HL-60/S4 treated with phorbol 12-myristate 13-acetate at 8.2 ng/mL for 4 days and 3 days (cell line): ENCODE measurements around the gene MKNK2.

Experiments used
- in situ Hi-C: fragments of 300-500 bp; cut with MboI; formaldehyde crosslinking; loops from 2 replicates; pipeline ENCODE4 v1.15.0; 2022; ENCODE audit warnings: low sequenced_read_pairs

The MKNK2 gene

GRCh38 chr19:2058570-2059421, 7.8 kb upstream of the MKNK2 start:
- in situ Hi-C loops = no loop called here

GRCh38 chr19:2057484-2058469, 6.7 kb upstream of the MKNK2 start:
- in situ Hi-C loops = no loop called here

GRCh38 chr19:2056837-2057192, 5.8 kb upstream of the MKNK2 start:
- in situ Hi-C loops = no loop called here

GRCh38 chr19:2055931-2056836, 5.1 kb upstream of the MKNK2 start:
- in situ Hi-C loops = no loop called here

- in situ Hi-C loops = no loop called here
Measured at GRCh38 chr19:2054763-2055162, 3.7 kb upstream of the MKNK2 start.

- in situ Hi-C loops = no loop called here
Measured at GRCh38 chr19:2053601-2054389, 2.8 kb upstream of the MKNK2 start.

- in situ Hi-C loops = no loop called here
Measured at GRCh38 chr19:2051773-2052704, 995 bp upstream of the MKNK2 start.

GRCh38 chr19:2050349-2050990, 574 bp downstream of the MKNK2 start:
- in situ Hi-C loops = no loop called here

GRCh38 chr19:2049741-2050348, 1.2 kb downstream of the MKNK2 start:
- in situ Hi-C loops = no loop called here

GRCh38 chr19:2048959-2049740, 1.9 kb downstream of the MKNK2 start:
- in situ Hi-C loops = no loop called here

- in situ Hi-C loops = no loop called here
Measured at GRCh38 chr19:2048104-2048958, 2.7 kb downstream of the MKNK2 start.

- in situ Hi-C loops = no loop called here
Measured at GRCh38 chr19:2047449-2048103, 3.5 kb downstream of the MKNK2 start.

- in situ Hi-C loops = no loop called here
Measured at GRCh38 chr19:2047076-2047448, 4.0 kb downstream of the MKNK2 start.

GRCh38 chr19:2046046-2046907, 4.8 kb downstream of the MKNK2 start:
- in situ Hi-C loops = no loop called here

- in situ Hi-C loops = no loop called here
Measured at GRCh38 chr19:2045501-2046045, 5.5 kb downstream of the MKNK2 start.
